SU-DHL-6 (cell line): ENCODE data around the gene DCTPP1.

Experiments used
- EZH2phosphoT487 ChIP-seq: fragments of 200-600 bp; sonication (generic), shearing (Covaris generic); conservative IDR thresholded peaks from 2 replicates; pipeline ENCODE4 v1.6.1; 2018; ENCODE audit warnings: mild to moderate bottlenecking, antibody characterized with exemption, low read length, moderate library complexity, mixed read lengths
- TF ChIP-seq, protein P1 (sequence below): fragments of 200-600 bp; sonication (generic); IDR thresholded peaks from one replicate; pipeline ENCODE4 v1.5.1; 2017; ENCODE audit warnings: antibody characterized with exemption, mild to moderate bottlenecking, low read length, moderate library complexity; ENCODE audit not compliant: insufficient read depth, poor library complexity, severe bottlenecking

DNA sequence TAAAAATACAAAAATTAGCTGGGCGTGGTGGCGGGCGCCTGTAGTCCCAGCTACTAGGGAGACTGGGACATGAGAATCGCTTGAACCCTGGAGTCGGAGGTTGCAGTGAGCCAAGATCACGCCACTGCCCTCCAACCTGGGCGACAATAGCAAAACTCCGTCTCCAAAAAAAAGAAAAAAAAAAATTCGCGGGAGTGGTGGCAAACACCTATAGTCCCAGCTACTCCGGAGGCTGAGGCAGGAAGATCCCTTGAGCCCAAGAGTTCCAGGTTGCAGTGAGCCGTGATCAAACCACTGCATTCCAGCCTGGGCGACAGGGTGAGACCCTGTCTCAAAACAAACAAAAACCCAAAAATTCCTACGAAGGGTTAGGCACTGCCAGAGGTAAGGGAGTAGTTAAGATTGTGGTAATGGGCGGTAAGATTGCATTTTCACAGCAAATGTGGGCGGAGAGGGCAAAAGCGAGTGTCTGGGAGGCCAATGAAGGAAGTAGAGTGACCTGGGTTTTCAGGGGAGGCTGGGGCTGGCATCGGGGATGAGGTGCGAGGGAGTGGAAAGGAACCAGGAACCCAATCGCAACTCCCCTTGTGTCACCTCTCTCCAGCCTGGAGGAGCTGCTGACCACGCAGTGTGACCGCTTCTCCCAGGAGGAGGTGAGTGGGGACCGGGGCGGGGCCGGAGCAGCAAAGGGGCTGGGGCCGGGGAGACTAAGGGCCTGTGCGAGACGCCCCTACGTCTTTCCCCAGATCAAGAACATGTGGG is 52.6 kb downstream of the DCTPP1 start:
- TF ChIP-seq, protein P1, sequence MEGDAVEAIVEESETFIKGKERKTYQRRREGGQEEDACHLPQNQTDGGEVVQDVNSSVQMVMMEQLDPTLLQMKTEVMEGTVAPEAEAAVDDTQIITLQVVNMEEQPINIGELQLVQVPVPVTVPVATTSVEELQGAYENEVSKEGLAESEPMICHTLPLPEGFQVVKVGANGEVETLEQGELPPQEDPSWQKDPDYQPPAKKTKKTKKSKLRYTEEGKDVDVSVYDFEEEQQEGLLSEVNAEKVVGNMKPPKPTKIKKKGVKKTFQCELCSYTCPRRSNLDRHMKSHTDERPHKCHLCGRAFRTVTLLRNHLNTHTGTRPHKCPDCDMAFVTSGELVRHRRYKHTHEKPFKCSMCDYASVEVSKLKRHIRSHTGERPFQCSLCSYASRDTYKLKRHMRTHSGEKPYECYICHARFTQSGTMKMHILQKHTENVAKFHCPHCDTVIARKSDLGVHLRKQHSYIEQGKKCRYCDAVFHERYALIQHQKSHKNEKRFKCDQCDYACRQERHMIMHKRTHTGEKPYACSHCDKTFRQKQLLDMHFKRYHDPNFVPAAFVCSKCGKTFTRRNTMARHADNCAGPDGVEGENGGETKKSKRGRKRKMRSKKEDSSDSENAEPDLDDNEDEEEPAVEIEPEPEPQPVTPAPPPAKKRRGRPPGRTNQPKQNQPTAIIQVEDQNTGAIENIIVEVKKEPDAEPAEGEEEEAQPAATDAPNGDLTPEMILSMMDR: no peak
- TF ChIP-seq EZH2phosphoT487: no peak
